GM18951 (cell line): ENCODE results near the gene KBTBD8.
A peak's percentile ranks its signal among the peaks of the same experiment; 100 is the strongest.

Source experiments
- POLR2A ChIP-seq: IDR thresholded peaks from 4 replicates; pipeline ENCODE4 v1.6.1; 2011; ENCODE audit warnings: mild to moderate bottlenecking; ENCODE audit not compliant: insufficient read length, insufficient read depth; ENCODE audit errors: extremely low read depth
- in situ Hi-C: fragments of 300-500 bp; cut with MboI; formaldehyde crosslinking; loops from one replicate; pipeline ENCODE4 v1.12.0; 2022; ENCODE audit warnings: low sequenced_read_pairs, mixed read lengths, inconsistent platforms; ENCODE audit not compliant: unreplicated experiment

Gene KBTBD8

GRCh38 chr3:66998113-66998903, at the start of gene KBTBD8:
Gene KBTBD8 (plus strand): TSS chr3:66998307. CDS start chr3:66998356, 49 bp downstream.
- TF ChIP-seq POLR2A, result peak; percentile 71
- in situ Hi-C loops, result loop anchor here (25.0 kb wide), 1 partner anchor 364 kb away; no protein-coding TSS in a partner anchor

- in situ Hi-C loops, result no loop called here
- TF ChIP-seq POLR2A, result no peak
These were observed 49.3 kb upstream of the KBTBD8 start for GRCh38 chr3:66948838-66949237.

- no peak for TF ChIP-seq POLR2A
- in situ Hi-C loops, result loop anchor here (25.0 kb wide), 2 partner anchors 837 to 1937 kb away; no protein-coding TSS in a partner anchor
These were observed 48.2 kb upstream of the KBTBD8 start for GRCh38 chr3:66949898-66950297.

GRCh38 chr3:66952357-66952756, 45.8 kb upstream of the KBTBD8 start:
- in situ Hi-C loops, result loop anchor here (25.0 kb wide), 2 partner anchors 835 to 1935 kb away; no protein-coding TSS in a partner anchor
- TF ChIP-seq POLR2A, result no peak

- TF ChIP-seq POLR2A, result no peak
- in situ Hi-C loops, result loop anchor here (25.0 kb wide), 2 partner anchors 833 to 1933 kb away; no protein-coding TSS in a partner anchor
These were observed 44.1 kb upstream of the KBTBD8 start for GRCh38 chr3:66953934-66954445.

- no peak for TF ChIP-seq POLR2A
- in situ Hi-C loops, result loop anchor here (25.0 kb wide), 2 partner anchors 831 to 1931 kb away; no protein-coding TSS in a partner anchor
These were observed 41.4 kb upstream of the KBTBD8 start for GRCh38 chr3:66956742-66957141.

GRCh38 chr3:66957367-66957766, 40.7 kb upstream of the KBTBD8 start:
- in situ Hi-C loops, result loop anchor here (25.0 kb wide), 2 partner anchors 830 to 1930 kb away; no protein-coding TSS in a partner anchor
- no peak for TF ChIP-seq POLR2A

- TF ChIP-seq POLR2A, result no peak
- in situ Hi-C loops, result loop anchor here (25.0 kb wide), 2 partner anchors 829 to 1929 kb away; no protein-coding TSS in a partner anchor
These were observed 40.0 kb upstream of the KBTBD8 start for GRCh38 chr3:66958067-66958466.

GRCh38 chr3:66962664-66963063, 35.4 kb upstream of the KBTBD8 start:
- no peak for TF ChIP-seq POLR2A
- in situ Hi-C loops, result loop anchor here (25.0 kb wide), 2 partner anchors 825 to 1925 kb away; no protein-coding TSS in a partner anchor

- in situ Hi-C loops, result loop anchor here (25.0 kb wide), 2 partner anchors 816 to 1916 kb away; no protein-coding TSS in a partner anchor
- no peak for TF ChIP-seq POLR2A
These were observed 26.9 kb upstream of the KBTBD8 start for GRCh38 chr3:66971245-66971644.

GRCh38 chr3:66971891-66972551, 26.1 kb upstream of the KBTBD8 start:
- TF ChIP-seq POLR2A, result no peak
- in situ Hi-C loops, result loop anchor here (25.0 kb wide), 2 partner anchors 815 to 1915 kb away; no protein-coding TSS in a partner anchor

GRCh38 chr3:66980791-66981190, 17.3 kb upstream of the KBTBD8 start:
- in situ Hi-C loops, result loop anchor here (25.0 kb wide), 1 partner anchor 382 kb away; no protein-coding TSS in a partner anchor
- no peak for TF ChIP-seq POLR2A

- in situ Hi-C loops, result loop anchor here (25.0 kb wide), 1 partner anchor 379 kb away; no protein-coding TSS in a partner anchor
These were observed 15.0 kb upstream of the KBTBD8 start for GRCh38 chr3:66983101-66983500.

More at GRCh38 chr3:66983101-66983500, 15.0 kb upstream of the KBTBD8 start:
- no peak for TF ChIP-seq POLR2A
